Measurements from ENCODE around the gene RGS3.

DNA sequence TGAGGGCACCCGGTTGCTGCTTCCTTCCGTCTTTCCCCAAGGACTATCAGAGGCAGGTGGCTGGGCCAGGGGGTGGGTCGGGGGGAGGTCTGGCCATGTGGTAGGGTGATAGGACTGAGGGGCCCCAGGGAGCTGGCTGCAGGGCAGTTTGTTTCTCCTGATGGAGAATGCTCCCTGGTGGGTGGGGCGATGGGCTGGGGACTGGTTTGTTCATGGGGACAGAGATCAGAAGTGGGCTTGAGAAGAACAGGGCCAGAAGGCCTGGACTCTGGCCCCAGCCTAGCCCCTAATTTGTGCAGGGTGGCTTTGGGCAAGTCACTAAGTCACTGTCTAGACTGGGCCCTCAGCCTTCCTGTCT lies 117.4 kb downstream of the RGS3 start:
- TF ChIP-seq CTCF (IDR thresholded peaks at IDR 0.05; ENCODE audit: insufficient read depth, low read length) (no peak), POLR2AphosphoS5 (IDR thresholded peaks at IDR 0.05; ENCODE audit: low read depth) (no peak), GABPA (IDR thresholded peaks at IDR 0.05; ENCODE audit: low read depth) (no peak), SPI1 (IDR thresholded peaks at IDR 0.05; ENCODE audit: borderline replicate concordance, low read depth) (no peak)
- TF ChIP-seq, protein P1, sequence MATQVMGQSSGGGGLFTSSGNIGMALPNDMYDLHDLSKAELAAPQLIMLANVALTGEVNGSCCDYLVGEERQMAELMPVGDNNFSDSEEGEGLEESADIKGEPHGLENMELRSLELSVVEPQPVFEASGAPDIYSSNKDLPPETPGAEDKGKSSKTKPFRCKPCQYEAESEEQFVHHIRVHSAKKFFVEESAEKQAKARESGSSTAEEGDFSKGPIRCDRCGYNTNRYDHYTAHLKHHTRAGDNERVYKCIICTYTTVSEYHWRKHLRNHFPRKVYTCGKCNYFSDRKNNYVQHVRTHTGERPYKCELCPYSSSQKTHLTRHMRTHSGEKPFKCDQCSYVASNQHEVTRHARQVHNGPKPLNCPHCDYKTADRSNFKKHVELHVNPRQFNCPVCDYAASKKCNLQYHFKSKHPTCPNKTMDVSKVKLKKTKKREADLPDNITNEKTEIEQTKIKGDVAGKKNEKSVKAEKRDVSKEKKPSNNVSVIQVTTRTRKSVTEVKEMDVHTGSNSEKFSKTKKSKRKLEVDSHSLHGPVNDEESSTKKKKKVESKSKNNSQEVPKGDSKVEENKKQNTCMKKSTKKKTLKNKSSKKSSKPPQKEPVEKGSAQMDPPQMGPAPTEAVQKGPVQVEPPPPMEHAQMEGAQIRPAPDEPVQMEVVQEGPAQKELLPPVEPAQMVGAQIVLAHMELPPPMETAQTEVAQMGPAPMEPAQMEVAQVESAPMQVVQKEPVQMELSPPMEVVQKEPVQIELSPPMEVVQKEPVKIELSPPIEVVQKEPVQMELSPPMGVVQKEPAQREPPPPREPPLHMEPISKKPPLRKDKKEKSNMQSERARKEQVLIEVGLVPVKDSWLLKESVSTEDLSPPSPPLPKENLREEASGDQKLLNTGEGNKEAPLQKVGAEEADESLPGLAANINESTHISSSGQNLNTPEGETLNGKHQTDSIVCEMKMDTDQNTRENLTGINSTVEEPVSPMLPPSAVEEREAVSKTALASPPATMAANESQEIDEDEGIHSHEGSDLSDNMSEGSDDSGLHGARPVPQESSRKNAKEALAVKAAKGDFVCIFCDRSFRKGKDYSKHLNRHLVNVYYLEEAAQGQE (IDR thresholded peaks at IDR 0.05; ENCODE audit: insufficient replicate concordance, low read depth), result no peak
